Breast epithelium (tissue), 4 donors: ENCODE results near the gene AFMID. TPM values are rescaled to one million over a fixed set of nuclear protein-coding genes. Genes with fewer than 3 reads are reported as not detected.
A peak's percentile ranks its signal among the peaks of the same experiment; 100 is the strongest.

ENCODE experiments used
- DNase-seq, 2 donors: peaks; one replicate each; pipeline ENCODE4 v3.0.0-alpha.2; 2019; ENCODE audit warnings: low spot score in 2 of 2
- H3K27ac ChIP-seq, 2 donors: fragments of 200-600 bp; sonication (generic) in 1 of 2; one replicate each; pipeline ENCODE4 v1.5.1; 2016 to 2019; ENCODE audit warnings: mild to moderate bottlenecking in 1 of 2
- H3K27me3 ChIP-seq, 2 donors: fragments of 200-600 bp; sonication (generic) in 1 of 2; one replicate each; pipeline versions ENCODE4 v1.5.1 to v1.6.0; 2017 to 2019; ENCODE audit warnings: control low read depth in 1 of 2, mild to moderate bottlenecking in 1 of 2
- H3K36me3 ChIP-seq: fragments of 200-600 bp; one replicate; pipeline ENCODE4 v1.5.1; 2019
- H3K4me1 ChIP-seq, 2 donors: fragments of 200-600 bp; sonication (generic); one replicate each; pipeline ENCODE4 v1.5.1; 2016 to 2019; ENCODE audit warnings: control low read depth in 1 of 2
- H3K4me3 ChIP-seq, 3 donors: fragments of 200-600 bp; sonication (generic); 1 replicate in 2 of 3; 2 replicates in 1 of 3; pipeline ENCODE4 v1.5.1; 2016 to 2019; ENCODE audit warnings: mild to moderate bottlenecking in 3 of 3, moderate library complexity in 2 of 3
- H3K9me3 ChIP-seq, 2 donors: fragments of 200-600 bp; sonication (generic) in 1 of 2; one replicate each; pipeline ENCODE4 v1.5.1; 2016 to 2019; ENCODE audit warnings: control low read depth in 1 of 2
- CTCF ChIP-seq, 3 donors: fragments of 450-650 bp; IDR thresholded peaks; one replicate each; pipeline ENCODE4 v1.5.1; 2016 to 2017; ENCODE audit warnings: antibody characterized with exemption in 3 of 3, mild to moderate bottlenecking in 3 of 3, moderate library complexity in 3 of 3
- POLR2A ChIP-seq: fragments of 450-650 bp; IDR thresholded peaks from one replicate; pipeline ENCODE4 v1.6.1; 2016; ENCODE audit warnings: antibody characterized with exemption, mild to moderate bottlenecking, moderate library complexity
- POLR2AphosphoS5 ChIP-seq, 3 donors: sonication (generic); formaldehyde crosslinking; IDR thresholded peaks; one replicate each; pipeline ENCODE4 v1.6.1; 2017; ENCODE audit warnings: antibody characterized with exemption in 3 of 3
- intact Hi-C: fragments of 100-400 bp; cut with DNase I; formaldehyde crosslinking; loops from one replicate; pipeline ENCODE4 v1.15.1; 2023; ENCODE audit warnings: low total_unique reads
- total RNA-seq, 3 donors: library from RNA; depleted of rRNA; stranded (reverse); fragments of >200 nt; gene quantifications; one replicate each; pipeline ENCODE4 v1.1.0, GENCODE V29; 2016

The AFMID gene
- total RNA-seq, 3 donors from 2014 or later = 12.3 to 66.2 (median 65.2) TPM

DNA sequence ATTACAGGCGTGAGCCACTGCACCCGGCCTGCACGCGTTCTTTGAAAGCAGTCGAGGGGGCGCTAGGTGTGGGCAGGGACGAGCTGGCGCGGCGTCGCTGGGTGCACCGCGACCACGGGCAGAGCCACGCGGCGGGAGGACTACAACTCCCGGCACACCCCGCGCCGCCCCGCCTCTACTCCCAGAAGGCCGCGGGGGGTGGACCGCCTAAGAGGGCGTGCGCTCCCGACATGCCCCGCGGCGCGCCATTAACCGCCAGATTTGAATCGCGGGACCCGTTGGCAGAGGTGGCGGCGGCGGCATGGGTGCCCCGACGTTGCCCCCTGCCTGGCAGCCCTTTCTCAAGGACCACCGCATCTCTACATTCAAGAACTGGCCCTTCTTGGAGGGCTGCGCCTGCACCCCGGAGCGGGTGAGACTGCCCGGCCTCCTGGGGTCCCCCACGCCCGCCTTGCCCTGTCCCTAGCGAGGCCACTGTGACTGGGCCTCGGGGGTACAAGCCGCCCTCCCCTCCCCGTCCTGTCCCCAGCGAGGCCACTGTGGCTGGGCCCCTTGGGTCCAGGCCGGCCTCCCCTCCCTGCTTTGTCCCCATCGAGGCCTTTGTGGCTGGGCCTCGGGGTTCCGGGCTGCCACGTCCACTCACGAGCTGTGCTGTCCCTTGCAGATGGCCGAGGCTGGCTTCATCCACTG, 27.0 kb downstream of the AFMID start, which contains the start of gene BIRC5:
TSS of gene BIRC5 (plus strand) at position 238 of the 690 bp plus-strand sequence. CDS start at position 302, 64 bp downstream.
- no peaks in the 10 kb centered on the region for H3K9me3 ChIP-seq
- DNase-seq = peak; percentile 73 to 87
- H3K36me3 ChIP-seq = no peaks in the 10 kb centered on the region
- H3K27me3 ChIP-seq = no peaks in the 10 kb centered on the region
- peaks cover 3 to 4% of the 10 kb centered on the region in 2 donors for H3K4me1 ChIP-seq
- no peak within 1 kb of the TSS for H3K27ac ChIP-seq
- intact Hi-C loops = no loop called here
- H3K4me3 ChIP-seq = peak within 1 kb of the TSS; percentile 34 to 65 (median 47)
- no peak for TF ChIP-seq CTCF (IDR thresholded peaks at IDR 0.05)
- TF ChIP-seq POLR2AphosphoS5 (IDR thresholded peaks at IDR 0.05) = peak; percentile 17 to 64 (median 47)

DNA sequence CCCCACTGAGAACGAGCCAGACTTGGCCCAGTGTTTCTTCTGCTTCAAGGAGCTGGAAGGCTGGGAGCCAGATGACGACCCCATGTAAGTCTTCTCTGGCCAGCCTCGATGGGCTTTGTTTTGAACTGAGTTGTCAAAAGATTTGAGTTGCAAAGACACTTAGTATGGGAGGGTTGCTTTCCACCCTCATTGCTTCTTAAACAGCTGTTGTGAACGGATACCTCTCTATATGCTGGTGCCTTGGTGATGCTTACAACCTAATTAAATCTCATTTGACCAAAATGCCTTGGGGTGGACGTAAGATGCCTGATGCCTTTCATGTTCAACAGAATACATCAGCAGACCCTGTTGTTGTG, 27.5 kb downstream of the AFMID start:
- H3K27ac ChIP-seq = no peak overlapping the region
- H3K9me3 ChIP-seq = no peaks in the 10 kb centered on the region
- H3K36me3 ChIP-seq = no peaks in the 10 kb centered on the region
- peaks cover 3 to 4% of the 10 kb centered on the region in 2 donors for H3K4me1 ChIP-seq
- TF ChIP-seq CTCF (IDR thresholded peaks at IDR 0.05) = no peak
- TF ChIP-seq POLR2A = no peak
- TF ChIP-seq POLR2AphosphoS5 (IDR thresholded peaks at IDR 0.05) = no peak
- DNase-seq = no peak
- H3K4me3 ChIP-seq = peak overlapping the region in 1 of 3 donors; percentile 65
- no peaks in the 10 kb centered on the region for H3K27me3 ChIP-seq
- intact Hi-C loops = no loop called here

DNA sequence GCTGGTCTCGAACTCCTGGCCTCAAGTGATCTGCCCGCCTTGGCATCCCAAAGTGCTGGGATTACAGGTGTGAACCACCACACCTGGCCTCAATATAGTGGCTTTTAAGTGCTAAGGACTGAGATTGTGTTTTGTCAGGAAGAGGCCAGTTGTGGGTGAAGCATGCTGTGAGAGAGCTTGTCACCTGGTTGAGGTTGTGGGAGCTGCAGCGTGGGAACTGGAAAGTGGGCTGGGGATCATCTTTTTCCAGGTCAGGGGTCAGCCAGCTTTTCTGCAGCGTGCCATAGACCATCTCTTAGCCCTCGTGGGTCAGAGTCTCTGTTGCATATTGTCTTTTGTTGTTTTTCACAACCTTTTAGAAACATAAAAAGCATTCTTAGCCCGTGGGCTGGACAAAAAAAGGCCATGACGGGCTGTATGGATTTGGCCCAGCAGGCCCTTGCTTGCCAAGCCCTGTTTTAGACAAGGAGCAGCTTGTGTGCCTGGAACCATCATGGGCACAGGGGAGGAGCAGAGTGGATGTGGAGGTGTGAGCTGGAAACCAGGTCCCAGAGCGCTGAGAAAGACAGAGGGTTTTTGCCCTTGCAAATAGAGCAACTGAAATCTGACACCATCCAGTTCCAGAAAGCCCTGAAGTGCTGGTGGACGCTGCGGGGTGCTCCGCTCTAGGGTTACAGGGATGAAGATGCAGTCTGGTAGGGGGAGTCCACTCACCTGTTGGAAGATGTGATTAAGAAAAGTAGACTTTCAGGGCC, 32.4 kb downstream of the AFMID start:
- Histone ChIP-seq H3K27ac (no peak overlapping the region), H3K4me1 (peaks cover 0 to under 1% of the 10 kb centered on the region in 2 donors), H3K4me3 (no peak overlapping the region), H3K36me3 (no peaks in the 10 kb centered on the region), H3K9me3 (no peaks in the 10 kb centered on the region), H3K27me3 (no peaks in the 10 kb centered on the region)
- intact Hi-C loops = no loop called here
- no peak for TF ChIP-seq CTCF (IDR thresholded peaks at IDR 0.05)
- no peak for TF ChIP-seq POLR2AphosphoS5 (IDR thresholded peaks at IDR 0.05)
- TF ChIP-seq POLR2A = no peak
- DNase-seq = no peak

DNA sequence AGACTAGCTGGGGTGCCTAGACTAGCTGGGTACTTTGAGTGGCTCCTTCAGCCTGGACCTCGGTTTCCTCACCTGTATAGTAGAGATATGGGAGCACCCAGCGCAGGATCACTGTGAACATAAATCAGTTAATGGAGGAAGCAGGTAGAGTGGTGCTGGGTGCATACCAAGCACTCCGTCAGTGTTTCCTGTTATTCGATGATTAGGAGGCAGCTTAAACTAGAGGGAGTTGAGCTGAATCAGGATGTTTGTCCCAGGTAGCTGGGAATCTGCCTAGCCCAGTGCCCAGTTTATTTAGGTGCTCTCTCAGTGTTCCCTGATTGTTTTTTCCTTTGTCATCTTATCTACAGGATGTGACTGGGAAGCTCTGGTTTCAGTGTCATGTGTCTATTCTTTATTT, 35.9 kb downstream of the AFMID start:
- Histone ChIP-seq H3K4me1 (no peaks in the 10 kb centered on the region), H3K9me3 (no peaks in the 10 kb centered on the region), H3K27me3 (no peaks in the 10 kb centered on the region), H3K4me3 (no peak overlapping the region), H3K27ac (peak overlapping the region in 1 of 2 donors; percentile 48), H3K36me3 (no peaks in the 10 kb centered on the region)
- no peak for TF ChIP-seq POLR2AphosphoS5 (IDR thresholded peaks at IDR 0.05)
- no peak for TF ChIP-seq CTCF (IDR thresholded peaks at IDR 0.05)
- TF ChIP-seq POLR2A = no peak
- intact Hi-C loops = no loop called here
- DNase-seq = no peak

GRCh38 chr17:78223765-78224164, 36.6 kb downstream of the AFMID start:
- Histone ChIP-seq H3K27me3 (no peaks in the 10 kb centered on the region), H3K4me1 (no peaks in the 10 kb centered on the region), H3K27ac (peak overlapping the region in 1 of 2 donors; percentile 48), H3K36me3 (no peaks in the 10 kb centered on the region), H3K9me3 (no peaks in the 10 kb centered on the region), H3K4me3 (no peak overlapping the region)
- TF ChIP-seq POLR2A (no peak), CTCF (IDR thresholded peaks at IDR 0.05) (no peak), POLR2AphosphoS5 (IDR thresholded peaks at IDR 0.05) (no peak)
- no peak for DNase-seq
- intact Hi-C loops = no loop called here
